Measurements from ENCODE around the gene FBXO40. TPM values are rescaled to one million over a fixed set of nuclear protein-coding genes. Genes with fewer than 3 reads are reported as not detected.
"Not testable (repeated sequence)": the region's sequence is repeated elsewhere in the genome, so short reads cannot be mapped to it uniquely, and the experiment has no call there.

FBXO40 gene
- total RNA-seq, 1 experiment from 2014 or later = not detected

- H3K36me3 ChIP-seq, H3K27me3 ChIP-seq, H3K4me3 ChIP-seq, DNase-seq, H3K9me3 ChIP-seq: not testable (repeated sequence)
These were observed 6.7 kb downstream of the FBXO40 start for GRCh38 chr3:121599900-121600299.

- H3K27me3 ChIP-seq = no peaks in the 10 kb centered on the region
- no peak for DNase-seq
- H3K9me3 ChIP-seq = no peaks in the 10 kb centered on the region
- H3K4me3 ChIP-seq = no peak overlapping the region
- H3K36me3 ChIP-seq = no peaks in the 10 kb centered on the region
These were observed 8.1 kb downstream of the FBXO40 start for GRCh38 chr3:121601212-121601812.

- H3K27me3 ChIP-seq = no peaks in the 10 kb centered on the region
- DNase-seq = no peak
- no peak overlapping the region for H3K4me3 ChIP-seq
- no peaks in the 10 kb centered on the region for H3K9me3 ChIP-seq
- no peaks in the 10 kb centered on the region for H3K36me3 ChIP-seq
These were observed 11.6 kb downstream of the FBXO40 start for GRCh38 chr3:121604759-121605158.

- H3K36me3 ChIP-seq = no peaks in the 10 kb centered on the region
- no peaks in the 10 kb centered on the region for H3K27me3 ChIP-seq
- H3K4me3 ChIP-seq = no peak overlapping the region
- no peaks in the 10 kb centered on the region for H3K9me3 ChIP-seq
- no peak for DNase-seq
These were observed 12.9 kb downstream of the FBXO40 start for GRCh38 chr3:121606106-121606505.

- no peaks in the 10 kb centered on the region for H3K9me3 ChIP-seq
- no peak for DNase-seq
These were observed 26.5 kb downstream of the FBXO40 start for GRCh38 chr3:121619691-121620090.

GRCh38 chr3:121621491-121621890 lies 28.3 kb downstream of the FBXO40 start:
- Histone ChIP-seq H3K4me3 (no peak overlapping the region), H3K36me3 (no peaks in the 10 kb centered on the region), H3K9me3 (no peaks in the 10 kb centered on the region), H3K27me3 (peaks cover 3% of the 10 kb centered on the region; the same call in 1 of the 2 replicates)
- DNase-seq = no peak

More at GRCh38 chr3:121619691-121620090, 26.5 kb downstream of the FBXO40 start:
- Histone ChIP-seq H3K4me3 (no peak overlapping the region), H3K36me3 (no peaks in the 10 kb centered on the region), H3K27me3 (peaks cover 3% of the 10 kb centered on the region; the same call in 1 of the 2 replicates)

- H3K36me3 ChIP-seq = no peaks in the 10 kb centered on the region
- H3K27me3 ChIP-seq = peaks cover 3% of the 10 kb centered on the region; the same call in 1 of the 2 replicates
- H3K4me3 ChIP-seq = no peak overlapping the region
- H3K9me3 ChIP-seq = no peaks in the 10 kb centered on the region
- DNase-seq = no peak
These were observed 31.1 kb downstream of the FBXO40 start for GRCh38 chr3:121624147-121624899.

GRCh38 chr3:121626495-121626894 lies 33.3 kb downstream of the FBXO40 start:
- no peak overlapping the region for H3K4me3 ChIP-seq
- no peaks in the 10 kb centered on the region for H3K9me3 ChIP-seq
- DNase-seq = no peak
- no peaks in the 10 kb centered on the region for H3K36me3 ChIP-seq
- H3K27me3 ChIP-seq = peaks cover 3% of the 10 kb centered on the region; the same call in 1 of the 2 replicates

- Histone ChIP-seq H3K27me3 (no peaks in the 10 kb centered on the region), H3K9me3 (no peaks in the 10 kb centered on the region), H3K4me3 (no peak overlapping the region), H3K36me3 (no peaks in the 10 kb centered on the region)
- no peak for DNase-seq
These were observed 34.0 kb downstream of the FBXO40 start for GRCh38 chr3:121627211-121627610.

- no peaks in the 10 kb centered on the region for H3K36me3 ChIP-seq
- H3K9me3 ChIP-seq = no peaks in the 10 kb centered on the region
- DNase-seq = no peak
- H3K4me3 ChIP-seq = no peak overlapping the region
- H3K27me3 ChIP-seq = no peaks in the 10 kb centered on the region
These were observed 34.4 kb downstream of the FBXO40 start for GRCh38 chr3:121627622-121628021.

- DNase-seq = no peak
- no peak overlapping the region for H3K4me3 ChIP-seq
- no peaks in the 10 kb centered on the region for H3K27me3 ChIP-seq
- H3K36me3 ChIP-seq = no peaks in the 10 kb centered on the region
- no peaks in the 10 kb centered on the region for H3K9me3 ChIP-seq
These were observed 36.4 kb downstream of the FBXO40 start for GRCh38 chr3:121629601-121630000.

GRCh38 chr3:121630355-121630754 lies 37.2 kb downstream of the FBXO40 start:
- Histone ChIP-seq H3K27me3 (no peaks in the 10 kb centered on the region), H3K4me3 (no peak overlapping the region), H3K9me3 (no peaks in the 10 kb centered on the region), H3K36me3 (no peaks in the 10 kb centered on the region)
- no peak for DNase-seq

GRCh38 chr3:121637922-121638321 lies 44.7 kb downstream of the FBXO40 start:
- Histone ChIP-seq H3K9me3 (no peaks in the 10 kb centered on the region), H3K27me3 (peaks cover 2% of the 10 kb centered on the region; the same call in 1 of the 2 replicates), H3K4me3 (no peak overlapping the region), H3K36me3 (no peaks in the 10 kb centered on the region)
- DNase-seq = no peak

GRCh38 chr3:121641127-121641526 lies 47.9 kb downstream of the FBXO40 start:
- no peak overlapping the region for H3K4me3 ChIP-seq
- no peak for DNase-seq
- H3K27me3 ChIP-seq = peaks cover 4% of the 10 kb centered on the region; the same call in 1 of the 2 replicates
- no peaks in the 10 kb centered on the region for H3K9me3 ChIP-seq
- no peaks in the 10 kb centered on the region for H3K36me3 ChIP-seq

GRCh38 chr3:121642601-121643314 lies 49.6 kb downstream of the FBXO40 start:
- Histone ChIP-seq H3K27me3 (0 out of 2 replicates have a peak, but pooled peaks cover 2% of the 10 kb centered on the region), H3K4me3 (no peak overlapping the region), H3K36me3 (no peaks in the 10 kb centered on the region), H3K9me3 (no peaks in the 10 kb centered on the region)
- DNase-seq = no peak

- Histone ChIP-seq H3K9me3 (no peaks in the 10 kb centered on the region), H3K4me3 (no peak overlapping the region)
These were observed 51.9 kb downstream of the FBXO40 start for GRCh38 chr3:121645054-121645453.

More at GRCh38 chr3:121645054-121645453, 51.9 kb downstream of the FBXO40 start:
- Histone ChIP-seq H3K36me3 (no peaks in the 10 kb centered on the region), H3K27me3 (0 out of 2 replicates have a peak, but pooled peaks cover 2% of the 10 kb centered on the region)
- no peak for DNase-seq
